WTC11 (cell line): Measurements from ENCODE around the gene CPT1B.

Source experiments
- ATF3 ChIP-seq: sonication (generic); formaldehyde crosslinking; conservative IDR thresholded peaks from 2 replicates; pipeline ENCODE4 v1.8.1; 2022; ENCODE audit warnings: mild to moderate bottlenecking, missing genetic modification reagents
- ELF4 ChIP-seq: sonication (generic); formaldehyde crosslinking; IDR thresholded peaks from 2 replicates; pipeline ENCODE4 v1.8.1; 2022; ENCODE audit warnings: low read depth, mild to moderate bottlenecking, moderate library complexity, missing genetic modification reagents

DNA sequence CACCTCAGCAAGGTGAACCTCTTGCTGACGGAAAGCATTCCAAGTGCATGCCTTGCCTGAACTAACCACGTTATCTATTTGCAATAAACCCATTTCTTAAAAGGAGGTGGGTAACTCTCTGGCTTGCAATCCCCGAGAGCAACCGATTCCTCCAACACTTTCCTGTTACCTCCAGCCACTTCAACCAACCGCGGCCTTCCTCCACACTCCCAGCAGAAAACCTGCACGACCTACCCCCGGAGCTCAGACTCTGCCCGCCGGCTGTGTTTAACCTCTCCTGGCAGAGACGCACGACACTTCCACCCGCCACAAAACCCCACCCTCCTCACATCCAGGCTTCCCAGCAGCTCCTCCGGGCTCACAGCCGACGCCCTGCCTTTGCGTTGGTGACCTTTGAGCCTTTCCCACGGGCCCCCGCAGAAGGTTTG is 53.5 kb downstream of the CPT1B start:
- TF ChIP-seq ELF4 (CRISPR knock-in tag) (no peak), ATF3 (CRISPR knock-in tag) (no peak)
